Activated T-cell treated with anti-CD3 and anti-CD28 coated beads, Interleukin-2, amount 50 U/mL, for 72 hours (primary cell): ENCODE measurements around the gene SPIN2A. TPM values are rescaled to one million over a fixed set of nuclear protein-coding genes. Genes with fewer than 3 reads are reported as not detected.
"Not testable (repeated sequence)": the region's sequence is repeated elsewhere in the genome, so short reads cannot be mapped to it uniquely, and the experiment has no call there.

Experiments
- ATAC-seq, 2 donors: fragments of 150-1000 bp; cut with Tn5 transposase; replicated peaks in 1 of 2; 2 replicates each; pipeline ENCODE4 v1.10.0; 2021; ENCODE audit warnings: moderate library complexity in 2 of 2, mild to moderate bottlenecking in 1 of 2
- DNase-seq, 2 donors: peaks; one replicate each; pipeline ENCODE4 v3.0.0; 2021 to 2022; ENCODE audit warnings: mixed read lengths in 1 of 2
- H3K27ac Mint-ChIP-seq: one replicate; pipeline ENCODE4 v1.8.0; 2022; ENCODE audit warnings: mild to moderate bottlenecking, moderate library complexity, mixed read lengths
- H3K27me3 Mint-ChIP-seq: one replicate; pipeline ENCODE4 v1.8.0; 2022; ENCODE audit warnings: low read depth, mixed read lengths
- H3K36me3 Mint-ChIP-seq, 2 donors: one replicate each; pipeline ENCODE4 v1.8.0; 2022; ENCODE audit warnings: mixed read lengths in 2 of 2, mild to moderate bottlenecking in 1 of 2; ENCODE audit not compliant: insufficient read depth in 2 of 2
- H3K4me1 Mint-ChIP-seq: one replicate; pipeline ENCODE4 v1.8.0; 2022; ENCODE audit warnings: low read depth, mixed read lengths
- H3K4me3 Mint-ChIP-seq, 2 donors: one replicate each; pipeline ENCODE4 v1.8.0; 2022; ENCODE audit warnings: mild to moderate bottlenecking in 2 of 2, mixed read lengths in 2 of 2, moderate library complexity in 2 of 2
- H3K9me3 Mint-ChIP-seq, 2 donors: one replicate each; pipeline ENCODE4 v1.8.0; 2022; ENCODE audit warnings: mixed read lengths in 2 of 2
- total RNA-seq, 2 donors: library from RNA; stranded (reverse); gene quantifications; one replicate each; pipeline ENCODE4 v1.2.3, GENCODE V29; 2022

The SPIN2A gene
- 1 to 10 TPM in 1 of 2 donors, under 1 TPM in 1; 0.72 to 1.2 TPM for total RNA-seq

- H3K36me3 Mint-ChIP-seq, H3K4me1 Mint-ChIP-seq: not testable (repeated sequence)
Observed at GRCh38 chrX:57137073-57137472, at the start of gene SPIN2A. SPIN2A (minus strand) TSS chrX:57137397; CDS start chrX:57136597, 800 bp downstream.

GRCh38 chrX:57178605-57179004, 41.4 kb upstream of the SPIN2A start:
- no peaks in the 10 kb centered on the region for H3K4me1 Mint-ChIP-seq
- H3K4me3 Mint-ChIP-seq = no peak overlapping the region
- DNase-seq = no peak
- H3K9me3 Mint-ChIP-seq = peaks cover 3 to 6% of the 10 kb centered on the region in 2 donors
- H3K36me3 Mint-ChIP-seq = peaks cover 2 to 4% of the 10 kb centered on the region in 2 donors
- ATAC-seq = no peak
- peaks cover 45% of the 10 kb centered on the region for H3K27me3 Mint-ChIP-seq
- H3K27ac Mint-ChIP-seq = no peak overlapping the region

More at GRCh38 chrX:57137073-57137472, at the start of gene SPIN2A:
- Mint-ChIP-seq H3K27me3 (peaks cover 11% of the 10 kb centered on the region), H3K27ac (peak within 1 kb of the TSS; percentile 65)
- not testable (repeated sequence) for DNase-seq, ATAC-seq, H3K9me3 Mint-ChIP-seq, H3K4me3 Mint-ChIP-seq

GRCh38 chrX:57177070-57177469, 39.9 kb upstream of the SPIN2A start:
- peaks cover 51% of the 10 kb centered on the region for H3K27me3 Mint-ChIP-seq

GRCh38 chrX:57172544-57172943, 35.3 kb upstream of the SPIN2A start:
- no peak overlapping the region for H3K4me3 Mint-ChIP-seq
- H3K9me3 Mint-ChIP-seq = no peaks in the 10 kb centered on the region
- peaks cover 30% of the 10 kb centered on the region for H3K27me3 Mint-ChIP-seq
- DNase-seq (no peak), ATAC-seq (no peak)
- no peaks in the 10 kb centered on the region for H3K4me1 Mint-ChIP-seq
- no peaks in the 10 kb centered on the region for H3K36me3 Mint-ChIP-seq
- H3K27ac Mint-ChIP-seq = no peak overlapping the region

More at GRCh38 chrX:57177070-57177469, 39.9 kb upstream of the SPIN2A start:
- no peak overlapping the region for H3K27ac Mint-ChIP-seq
- peaks cover 0 to 4% of the 10 kb centered on the region in 2 donors for H3K36me3 Mint-ChIP-seq
- peaks cover 3 to 4% of the 10 kb centered on the region in 2 donors for H3K9me3 Mint-ChIP-seq
- no peak overlapping the region for H3K4me3 Mint-ChIP-seq
- ATAC-seq (no peak), DNase-seq (no peak)
- H3K4me1 Mint-ChIP-seq = no peaks in the 10 kb centered on the region

- Mint-ChIP-seq H3K27ac (no peak overlapping the region), H3K4me1 (peaks cover 4% of the 10 kb centered on the region), H3K27me3 (peaks cover 26% of the 10 kb centered on the region), H3K4me3 (no peak overlapping the region), H3K36me3 (peaks cover 2 to 18% of the 10 kb centered on the region in 2 donors), H3K9me3 (peaks cover 0 to 4% of the 10 kb centered on the region in 2 donors)
- ATAC-seq (no peak), DNase-seq (no peak)
Observed at GRCh38 chrX:57156397-57157049, 19.3 kb upstream of the SPIN2A start.

GRCh38 chrX:57155171-57155570, 18.0 kb upstream of the SPIN2A start:
- Mint-ChIP-seq H3K36me3 (peaks cover 4 to 16% of the 10 kb centered on the region in 2 donors), H3K4me1 (peaks cover 4% of the 10 kb centered on the region), H3K9me3 (peaks cover 2 to 5% of the 10 kb centered on the region in 2 donors), H3K4me3 (no peak overlapping the region), H3K27ac (no peak overlapping the region), H3K27me3 (peaks cover 18% of the 10 kb centered on the region)
- ATAC-seq = no peak
- DNase-seq = no peak

- H3K4me3 Mint-ChIP-seq, H3K27ac Mint-ChIP-seq, H3K9me3 Mint-ChIP-seq, H3K4me1 Mint-ChIP-seq, DNase-seq, ATAC-seq: not testable (repeated sequence)
- H3K36me3 Mint-ChIP-seq = peaks cover 12 to 20% of the 10 kb centered on the region in 2 donors
- H3K27me3 Mint-ChIP-seq = peaks cover 24% of the 10 kb centered on the region
Observed at GRCh38 chrX:57152222-57152621, 15.0 kb upstream of the SPIN2A start.

- H3K4me1 Mint-ChIP-seq = no peaks in the 10 kb centered on the region
Observed at GRCh38 chrX:57138674-57139073, 1.5 kb upstream of the SPIN2A start.

GRCh38 chrX:57137501-57137900, 304 bp upstream of the SPIN2A start:
- no peak for DNase-seq
- H3K4me3 Mint-ChIP-seq = no peak overlapping the region
- H3K27me3 Mint-ChIP-seq = peaks cover 11% of the 10 kb centered on the region
- peak overlapping the region; percentile 65 for H3K27ac Mint-ChIP-seq
- ATAC-seq = no peak
- H3K9me3 Mint-ChIP-seq = no peaks in the 10 kb centered on the region
- no peaks in the 10 kb centered on the region for H3K36me3 Mint-ChIP-seq
- no peaks in the 10 kb centered on the region for H3K4me1 Mint-ChIP-seq

More at GRCh38 chrX:57138674-57139073, 1.5 kb upstream of the SPIN2A start:
- H3K27me3 Mint-ChIP-seq = peaks cover 11% of the 10 kb centered on the region
- no peaks in the 10 kb centered on the region for H3K36me3 Mint-ChIP-seq
- no peak overlapping the region for H3K4me3 Mint-ChIP-seq
- H3K27ac Mint-ChIP-seq = no peak overlapping the region
- DNase-seq (no peak), ATAC-seq (no peak)
- H3K9me3 Mint-ChIP-seq = no peaks in the 10 kb centered on the region

GRCh38 chrX:57136589-57136988, 608 bp downstream of the SPIN2A start:
- not testable (repeated sequence) for ATAC-seq, H3K4me3 Mint-ChIP-seq, H3K4me1 Mint-ChIP-seq

GRCh38 chrX:57135287-57135686, 1.9 kb downstream of the SPIN2A start:
- H3K27ac Mint-ChIP-seq = no peak overlapping the region
- DNase-seq = no peak
- H3K4me1 Mint-ChIP-seq = no peaks in the 10 kb centered on the region
- no peak overlapping the region for H3K4me3 Mint-ChIP-seq
- ATAC-seq = no peak
- H3K9me3 Mint-ChIP-seq = no peaks in the 10 kb centered on the region
- H3K36me3 Mint-ChIP-seq = no peaks in the 10 kb centered on the region
- H3K27me3 Mint-ChIP-seq = peaks cover 11% of the 10 kb centered on the region

More at GRCh38 chrX:57136589-57136988, 608 bp downstream of the SPIN2A start:
- not testable (repeated sequence) for H3K27ac Mint-ChIP-seq, H3K9me3 Mint-ChIP-seq, H3K36me3 Mint-ChIP-seq, DNase-seq
- H3K27me3 Mint-ChIP-seq = peaks cover 11% of the 10 kb centered on the region

GRCh38 chrX:57134702-57135101, 2.5 kb downstream of the SPIN2A start:
- Mint-ChIP-seq H3K9me3 (no peaks in the 10 kb centered on the region), H3K4me3 (no peak overlapping the region), H3K27me3 (peaks cover 11% of the 10 kb centered on the region)

GRCh38 chrX:57133706-57134105, 3.5 kb downstream of the SPIN2A start:
- no peak for DNase-seq
- Mint-ChIP-seq H3K4me1 (no peaks in the 10 kb centered on the region), H3K36me3 (no peaks in the 10 kb centered on the region)

More at GRCh38 chrX:57134702-57135101, 2.5 kb downstream of the SPIN2A start:
- DNase-seq (no peak), ATAC-seq (no peak)
- Mint-ChIP-seq H3K4me1 (no peaks in the 10 kb centered on the region), H3K27ac (no peak overlapping the region), H3K36me3 (no peaks in the 10 kb centered on the region)

GRCh38 chrX:57133284-57133683, 3.9 kb downstream of the SPIN2A start:
- peaks cover 11% of the 10 kb centered on the region for H3K27me3 Mint-ChIP-seq
- H3K4me1 Mint-ChIP-seq, DNase-seq, H3K4me3 Mint-ChIP-seq, ATAC-seq, H3K9me3 Mint-ChIP-seq, H3K36me3 Mint-ChIP-seq, H3K27ac Mint-ChIP-seq: not testable (repeated sequence)

More at GRCh38 chrX:57133706-57134105, 3.5 kb downstream of the SPIN2A start:
- ATAC-seq = no peak
- Mint-ChIP-seq H3K27me3 (peaks cover 11% of the 10 kb centered on the region), H3K27ac (no peak overlapping the region), H3K9me3 (no peaks in the 10 kb centered on the region), H3K4me3 (no peak overlapping the region)
